ENCODE data around the gene PCMT1. TPM values are rescaled to one million over a fixed set of nuclear protein-coding genes. Genes with fewer than 3 reads are reported as not detected.

Gene PCMT1
- total and polyA plus RNA-seq, 2 of the 13 experiments (the other 11 are each of a cell fraction or from before 2014, with no cell fraction given) = 112 to 169 TPM

DNA sequence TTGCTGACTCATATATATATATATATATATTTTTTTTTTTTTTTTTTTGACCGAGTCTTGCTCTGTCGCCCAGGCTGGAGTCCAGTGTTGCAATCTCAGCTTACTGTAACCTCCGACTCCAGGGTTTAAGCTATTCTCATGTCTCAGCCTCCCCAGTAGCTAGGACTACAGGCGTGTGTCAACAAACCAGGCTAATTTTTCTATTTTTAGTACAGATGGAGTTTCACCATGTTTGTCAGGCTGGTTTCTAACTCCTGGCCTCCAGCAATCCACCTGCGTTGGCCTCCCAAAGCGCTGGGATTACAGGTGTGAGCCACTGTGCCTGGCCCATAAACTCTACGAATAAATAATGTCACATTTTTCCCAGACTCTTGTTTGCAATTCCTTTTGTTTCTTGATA is 109.8 kb downstream of the PCMT1 start:
- Histone ChIP-seq H3K27ac (ENCODE audit: extremely low read length, insufficient read depth, low read length) (peak overlapping the region; percentile 88), H3K9me3 (ENCODE audit: low read length) (no peaks in the 10 kb centered on the region), H3K36me3 (replicated peaks in 1 of 2; ENCODE audit: control insufficient read depth in 1 of 2, insufficient read depth in 2 of 2, low read length in 2 of 2) (no peaks in the 10 kb centered on the region), H3K4me1 (ENCODE audit: insufficient read depth, low read length) (peaks cover 63% of the 10 kb centered on the region), H2AFZ (ENCODE audit: low read length) (no peak overlapping the region), H3K4me2 (ENCODE audit: low read depth, low read length) (peak overlapping the region; percentile 88), H3K79me2 (ENCODE audit: insufficient read depth, low read length) (peaks cover 36% of the 10 kb centered on the region), H3K9ac (ENCODE audit: insufficient read depth, low read depth, low read length) (peak overlapping the region; percentile 21; the same call in 1 of the 2 replicates), H3K4me3 (replicated peaks in 1 of 3; ENCODE audit: insufficient read depth in 1 of 3, low read depth in 2 of 3, low read length in 3 of 3) (peak overlapping the region in 2 of 3 experiments; percentile 18 to 66; a peak in 1 of 6 replicates), H4K20me1 (ENCODE audit: insufficient read depth, low read length) (peaks cover 19% of the 10 kb centered on the region; the same call in 1 of the 2 replicates), H3K27me3 (ENCODE audit: control insufficient read depth in 1 of 2, insufficient read depth in 2 of 2, low read length in 2 of 2) (no peaks in the 10 kb centered on the region)
- intact Hi-C loops (cut with micrococcal nuclease; ENCODE audit: unreplicated experiment) (no loop called here), in situ Hi-C loops (cut with HindIII; ENCODE audit: extremely low pct_ligation_motif_present, low pct_unique_long_range_greater_than_20kb) (no loop called here)
- FAIRE-seq (no peak), ATAC-seq (no peak), DNase-seq (ENCODE audit: low spot score) (peak; percentile 90)
- POLR2A ChIA-PET = interaction anchor here (0.7 to 7.4 kb wide), 3 partner anchors 13 to 1906 kb away, joined by 3 to 56 read pairs (median 8); no protein-coding TSS in a partner anchor
- WGBS (ENCODE audit: low lambda C conversion rate) = 2% methylated on average over 7 of the region's 7 CpGs
- CTCF ChIA-PET (ENCODE audit: low intra/inter-chr PET ratio, low total read pairs) = no interaction called here
- no TSS peak for BruUV-seq (replicated peaks)
- 0 out of 2 replicates have a peak, but pooled peaks have one; percentile 41 for TF ChIP-seq ZMAT3 (CRISPR knock-in tag; conservative IDR thresholded peaks at IDR 0.05)
- TF ChIP-seq FOXJ3 (CRISPR knock-in tag; IDR thresholded peaks at IDR 0.05; ENCODE audit: borderline replicate concordance) = peak; percentile 40; the same call in 1 of the 2 replicates
- 0 out of 2 replicates have a peak, but pooled peaks have one; percentile 35 for TF ChIP-seq ZNF264 (CRISPR knock-in tag; IDR thresholded peaks at IDR 0.05)
- no peak for TF ChIP-seq TCF7 (IDR thresholded peaks at IDR 0.05; ENCODE audit: low read depth)
- TF ChIP-seq, protein P1, sequence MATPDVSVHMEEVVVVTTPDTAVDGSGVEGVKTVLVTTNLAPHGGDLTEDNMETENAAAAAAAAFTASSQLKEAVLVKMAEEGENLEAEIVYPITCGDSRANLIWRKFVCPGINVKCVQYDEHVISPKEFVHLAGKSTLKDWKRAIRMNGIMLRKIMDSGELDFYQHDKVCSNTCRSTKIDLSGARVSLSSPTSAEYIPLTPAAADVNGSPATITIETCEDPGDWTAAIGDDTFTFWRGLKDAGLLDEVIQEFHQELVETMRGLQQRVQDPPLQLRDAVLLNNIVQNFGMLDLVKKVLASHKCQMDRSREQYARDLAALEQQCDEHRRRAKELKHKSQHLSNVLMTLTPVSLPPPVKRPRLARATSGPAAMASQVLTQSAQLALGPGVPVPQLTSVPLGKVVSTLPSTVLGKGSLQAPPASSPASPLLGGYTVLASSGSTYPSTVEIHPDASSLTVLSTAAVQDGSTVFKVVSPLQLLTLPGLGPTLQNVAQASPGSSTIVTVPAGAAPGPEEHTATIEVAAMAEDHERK (CRISPR knock-in tag; IDR thresholded peaks at IDR 0.05; ENCODE audit: low read depth) = no peak
- TF ChIP-seq HNRNPLL (IDR thresholded peaks at IDR 0.05; ENCODE audit: low read depth, low read length, poor library complexity, severe bottlenecking) = no peak
- TF ChIP-seq, protein P2, sequence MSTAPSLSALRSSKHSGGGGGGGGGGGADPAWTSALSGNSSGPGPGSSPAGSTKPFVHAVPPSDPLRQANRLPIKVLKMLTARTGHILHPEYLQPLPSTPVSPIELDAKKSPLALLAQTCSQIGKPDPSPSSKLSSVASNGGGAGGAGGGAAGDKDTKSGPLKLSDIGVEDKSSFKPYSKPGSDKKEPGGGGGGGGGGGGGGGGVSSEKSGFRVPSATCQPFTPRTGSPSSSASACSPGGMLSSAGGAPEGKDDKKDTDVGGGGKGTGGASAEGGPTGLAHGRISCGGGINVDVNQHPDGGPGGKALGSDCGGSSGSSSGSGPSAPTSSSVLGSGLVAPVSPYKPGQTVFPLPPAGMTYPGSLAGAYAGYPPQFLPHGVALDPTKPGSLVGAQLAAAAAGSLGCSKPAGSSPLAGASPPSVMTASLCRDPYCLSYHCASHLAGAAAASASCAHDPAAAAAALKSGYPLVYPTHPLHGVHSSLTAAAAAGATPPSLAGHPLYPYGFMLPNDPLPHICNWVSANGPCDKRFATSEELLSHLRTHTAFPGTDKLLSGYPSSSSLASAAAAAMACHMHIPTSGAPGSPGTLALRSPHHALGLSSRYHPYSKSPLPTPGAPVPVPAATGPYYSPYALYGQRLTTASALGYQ (CRISPR knock-in tag; IDR thresholded peaks at IDR 0.05) = peak; percentile 16; the same call in 1 of the 2 replicates
- peak; percentile 38; the same call in 1 of the 2 replicates for TF ChIP-seq FOXO1 (CRISPR knock-in tag; IDR thresholded peaks at IDR 0.05)
- TF ChIP-seq, protein P3, sequence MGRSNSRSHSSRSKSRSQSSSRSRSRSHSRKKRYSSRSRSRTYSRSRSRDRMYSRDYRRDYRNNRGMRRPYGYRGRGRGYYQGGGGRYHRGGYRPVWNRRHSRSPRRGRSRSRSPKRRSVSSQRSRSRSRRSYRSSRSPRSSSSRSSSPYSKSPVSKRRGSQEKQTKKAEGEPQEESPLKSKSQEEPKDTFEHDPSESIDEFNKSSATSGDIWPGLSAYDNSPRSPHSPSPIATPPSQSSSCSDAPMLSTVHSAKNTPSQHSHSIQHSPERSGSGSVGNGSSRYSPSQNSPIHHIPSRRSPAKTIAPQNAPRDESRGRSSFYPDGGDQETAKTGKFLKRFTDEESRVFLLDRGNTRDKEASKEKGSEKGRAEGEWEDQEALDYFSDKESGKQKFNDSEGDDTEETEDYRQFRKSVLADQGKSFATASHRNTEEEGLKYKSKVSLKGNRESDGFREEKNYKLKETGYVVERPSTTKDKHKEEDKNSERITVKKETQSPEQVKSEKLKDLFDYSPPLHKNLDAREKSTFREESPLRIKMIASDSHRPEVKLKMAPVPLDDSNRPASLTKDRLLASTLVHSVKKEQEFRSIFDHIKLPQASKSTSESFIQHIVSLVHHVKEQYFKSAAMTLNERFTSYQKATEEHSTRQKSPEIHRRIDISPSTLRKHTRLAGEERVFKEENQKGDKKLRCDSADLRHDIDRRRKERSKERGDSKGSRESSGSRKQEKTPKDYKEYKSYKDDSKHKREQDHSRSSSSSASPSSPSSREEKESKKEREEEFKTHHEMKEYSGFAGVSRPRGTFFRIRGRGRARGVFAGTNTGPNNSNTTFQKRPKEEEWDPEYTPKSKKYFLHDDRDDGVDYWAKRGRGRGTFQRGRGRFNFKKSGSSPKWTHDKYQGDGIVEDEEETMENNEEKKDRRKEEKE (IDR thresholded peaks at IDR 0.05) = no peak
- 0 out of 2 replicates have a peak, but pooled peaks have one; percentile 31 for TF ChIP-seq ZFX (CRISPR knock-in tag; IDR thresholded peaks at IDR 0.05; ENCODE audit: low read depth)
- TF ChIP-seq HDAC1 (CRISPR knock-in tag; IDR thresholded peaks at IDR 0.05) = peak; percentile 36; the same call in 1 of the 2 replicates
- TF ChIP-seq CBX5 (CRISPR knock-in tag; IDR thresholded peaks at IDR 0.05; ENCODE audit: borderline replicate concordance) = 0 out of 2 replicates have a peak, but pooled peaks have one; percentile 42
